Endothelial cell of umbilical vein (primary cell): Measurements from ENCODE around the gene PLCG2. TPM values are rescaled to one million over a fixed set of nuclear protein-coding genes. Genes with fewer than 3 reads are reported as not detected.

Experiments used
- BruUV-seq: library from RNA; stranded (reverse); fragments of 400-500 nt; replicated peaks from 2 replicates; lab custom pipeline; 2021; lab: Mats Ljungman, UMichigan
- CTCF ChIA-PET: fragments of 300-600, 350-600 bp; sonication (Branson Sonifier 250); formaldehyde crosslinking; loops from one replicate; lab custom pipeline; 2021; ENCODE audit warnings: antibody characterized with exemption, inconsistent platforms; lab: Charles Lee
- POLR2A ChIA-PET: fragments of 300-600, 350-600 bp; sonication (Branson Sonifier 250); formaldehyde crosslinking; loops from one replicate; lab custom pipeline; 2021; ENCODE audit warnings: antibody characterized with exemption, inconsistent platforms; lab: Charles Lee
- DNase-seq: peaks from one replicate; pipeline ENCODE4 v3.0.0-alpha.2; 2011; ENCODE audit warnings: low read depth, low spot score
- FAIRE-seq: peaks from 2 replicates; lab custom pipeline; 2011; peaks lifted over from hg19 to GRCh38; lab: Jason Lieb, UNC
- H2AFZ ChIP-seq: 2 replicates; pipeline ENCODE4 v1.6.0; 2012; ENCODE audit warnings: low read depth, low read length, control low read depth, inconsistent platforms
- H3K27ac ChIP-seq: 2 replicates; pipeline ENCODE4 v1.5.1; 2011; ENCODE audit warnings: low read depth, mild to moderate bottlenecking, control low read depth, low read length, moderate library complexity; ENCODE audit not compliant: insufficient read depth
- H3K27me3 ChIP-seq, 2 experiments: 2 replicates each; pipeline versions ENCODE4 v1.6.0 to v1.6.1; 2011; ENCODE audit warnings: low read length in 2 of 2, mixed read lengths in 1 of 2; ENCODE audit not compliant: control insufficient read depth in 2 of 2, insufficient read depth in 2 of 2
- H3K36me3 ChIP-seq, 2 experiments: 2 replicates in 1 of 2; 3 replicates in 1 of 2; pipeline ENCODE4 v1.5.1; 2011; ENCODE audit warnings: low read length in 2 of 2, mild to moderate bottlenecking in 1 of 2, moderate library complexity in 1 of 2; ENCODE audit not compliant: control insufficient read depth in 2 of 2, insufficient read depth in 2 of 2; ENCODE audit errors: extremely low read depth in 1 of 2
- H3K4me1 ChIP-seq: 3 replicates; pipeline ENCODE4 v1.5.1; 2011; ENCODE audit warnings: mild to moderate bottlenecking, low read length; ENCODE audit not compliant: control insufficient read depth, insufficient read depth; ENCODE audit errors: extremely low read depth
- H3K4me2 ChIP-seq: 2 replicates; pipeline ENCODE4 v1.6.1; 2011; ENCODE audit warnings: low read length, control low read depth, mixed read lengths; ENCODE audit not compliant: insufficient read depth
- H3K4me3 ChIP-seq, 3 experiments: fragments of 200-600 bp in 1 of 3; sonication (generic), shearing (Covaris generic) in 1 of 3; replicated peaks in 1 of 3; 2 replicates each; pipeline ENCODE4 v1.5.1; 2011 to 2016; ENCODE audit warnings: control low read depth in 3 of 3, low read length in 3 of 3, mild to moderate bottlenecking in 2 of 3, inconsistent platforms in 1 of 3, low read depth in 1 of 3, moderate library complexity in 1 of 3; ENCODE audit not compliant: insufficient read depth in 1 of 3
- H3K79me2 ChIP-seq: 2 replicates; pipeline ENCODE4 v1.6.0; 2012; ENCODE audit warnings: low read length, inconsistent platforms; ENCODE audit not compliant: control insufficient read depth, insufficient read depth
- H3K9ac ChIP-seq: replicated peaks from 2 replicates; pipeline ENCODE3; 2011; ENCODE audit warnings: low read length, control low read depth; ENCODE audit not compliant: insufficient read depth; ENCODE audit errors: extremely low read depth
- H3K9me1 ChIP-seq: replicated peaks from 3 replicates; pipeline ENCODE4 v1.6.0; 2011; ENCODE audit warnings: mild to moderate bottlenecking, low read length; ENCODE audit not compliant: control insufficient read depth, insufficient read depth; ENCODE audit errors: extremely low read depth
- H3K9me3 ChIP-seq: replicated peaks from 2 replicates; pipeline ENCODE4 v1.5.1; 2012; ENCODE audit warnings: low read length, inconsistent platforms; ENCODE audit not compliant: control insufficient read depth, insufficient read depth
- H4K20me1 ChIP-seq: replicated peaks from 2 replicates; pipeline ENCODE3; 2011; ENCODE audit warnings: mild to moderate bottlenecking, low read length; ENCODE audit not compliant: control insufficient read depth, insufficient read depth; ENCODE audit errors: extremely low read depth
- EZH2 ChIP-seq: IDR thresholded peaks from 2 replicates; pipeline ENCODE4 v1.6.1; 2012; ENCODE audit warnings: borderline replicate concordance, low read depth, mild to moderate bottlenecking, moderate library complexity, low read length, inconsistent platforms; ENCODE audit not compliant: severe bottlenecking
- FOS ChIP-seq: IDR thresholded peaks from 2 replicates; pipeline ENCODE4 v1.6.1; 2011; ENCODE audit warnings: mild to moderate bottlenecking, low read length, moderate library complexity, borderline replicate concordance; ENCODE audit not compliant: insufficient read depth
- GATA2 ChIP-seq: IDR thresholded peaks from 2 replicates; pipeline ENCODE4 v1.7.0; 2011; ENCODE audit warnings: low read depth, mild to moderate bottlenecking, moderate library complexity, mixed read lengths, low read length; ENCODE audit not compliant: insufficient read length, insufficient read depth
- JUN ChIP-seq: IDR thresholded peaks from 2 replicates; pipeline ENCODE4 v1.6.1; 2011; ENCODE audit warnings: borderline replicate concordance, low read depth; ENCODE audit not compliant: insufficient read length, insufficient read depth
- MYC ChIP-seq: IDR thresholded peaks from one replicate; pipeline ENCODE4 v1.6.1; 2011; ENCODE audit warnings: mild to moderate bottlenecking, low read depth, low read length
- POLR2A ChIP-seq: IDR thresholded peaks from 2 replicates; pipeline ENCODE4 v1.6.1; 2012; ENCODE audit warnings: low read depth, mild to moderate bottlenecking, control low read depth, low read length
- POLR2AphosphoS5 ChIP-seq: IDR thresholded peaks from 2 replicates; pipeline ENCODE4 v1.6.1; 2012; ENCODE audit warnings: low read depth, mild to moderate bottlenecking, control low read depth, low read length, moderate library complexity; ENCODE audit not compliant: insufficient read depth
- dilution Hi-C: fragments of 300-500 bp; cut with MboI; formaldehyde crosslinking; loops from one replicate; pipeline ENCODE4 v1.15.0; 2019; ENCODE audit warnings: low sequenced_read_pairs; ENCODE audit not compliant: extremely low pct_ligation_motif_present
- intact Hi-C: fragments of 100-400 bp; cut with micrococcal nuclease; formaldehyde crosslinking; loops from one replicate; pipeline ENCODE4 v1.10.0; 2022
- polyA plus RNA-seq, 4 experiments: library from polyadenylated mRNA; depleted of rRNA in 3 of 4; stranded (reverse) in 3 of 4; unstranded in 1 of 4; fragments of >200 nt; gene quantifications; 2 replicates each; pipeline versions ENCODE4 v1.2.1 to v1.2.3, GENCODE V29; 2011 to 2012; ENCODE audit warnings: missing spikeins in 1 of 4
- total RNA-seq: library from RNA; stranded (reverse); gene quantifications from 2 replicates; pipeline ENCODE4 v1.2.3, GENCODE V29; 2021
- TF ChIP-seq, protein P1 (sequence below): IDR thresholded peaks from 2 replicates; pipeline ENCODE4 v1.6.1; 2011; ENCODE audit not compliant: insufficient read depth, insufficient read length
- TF ChIP-seq, protein P2 (sequence below), 2 donors: IDR thresholded peaks; 1 replicate in 1 of 2; 2 replicates in 1 of 2; pipeline ENCODE4 v1.5.1; 2011; ENCODE audit warnings: low read length in 2 of 2, mild to moderate bottlenecking in 2 of 2, moderate library complexity in 2 of 2, control low read depth in 1 of 2, inconsistent platforms in 1 of 2, low read depth in 1 of 2; ENCODE audit not compliant: insufficient read depth in 1 of 2; ENCODE audit errors: extremely low read depth in 1 of 2

The PLCG2 gene
- total and polyA plus RNA-seq, 2 donors (not counting 3 experiments of a cell fraction or from before 2014, with no cell fraction given) = 10.8 to 13.6 TPM

DNA sequence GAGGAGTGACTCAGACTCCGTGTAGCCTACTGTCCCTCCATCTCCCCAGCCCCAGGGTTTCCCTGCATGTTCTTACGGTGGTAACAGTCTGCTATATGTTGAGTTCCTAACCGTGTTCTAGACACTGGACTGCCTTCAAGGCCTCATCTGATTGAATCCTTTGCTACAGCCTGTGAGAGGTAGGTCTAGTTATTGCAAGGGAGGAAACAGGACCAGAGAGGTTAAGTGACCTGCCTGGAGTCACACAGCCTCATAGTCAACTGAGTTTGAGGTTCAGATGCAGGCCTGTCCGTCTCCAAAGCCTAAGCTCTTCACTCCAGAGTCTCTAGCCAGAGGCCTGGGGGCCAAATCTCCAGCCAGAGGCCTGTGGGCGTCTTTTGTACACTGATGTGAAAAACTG lies 134.1 kb downstream of the PLCG2 start:
- TF ChIP-seq GATA2 = no peak
- no peak for TF ChIP-seq JUN
- TF ChIP-seq, protein P1, sequence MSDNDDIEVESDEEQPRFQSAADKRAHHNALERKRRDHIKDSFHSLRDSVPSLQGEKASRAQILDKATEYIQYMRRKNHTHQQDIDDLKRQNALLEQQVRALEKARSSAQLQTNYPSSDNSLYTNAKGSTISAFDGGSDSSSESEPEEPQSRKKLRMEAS = no peak
- no peak for TF ChIP-seq FOS
- TF ChIP-seq EZH2 = no peak
- no peak for TF ChIP-seq POLR2A
- TF ChIP-seq POLR2AphosphoS5 = no peak
- TF ChIP-seq MYC = no peak
- TF ChIP-seq, protein P2, sequence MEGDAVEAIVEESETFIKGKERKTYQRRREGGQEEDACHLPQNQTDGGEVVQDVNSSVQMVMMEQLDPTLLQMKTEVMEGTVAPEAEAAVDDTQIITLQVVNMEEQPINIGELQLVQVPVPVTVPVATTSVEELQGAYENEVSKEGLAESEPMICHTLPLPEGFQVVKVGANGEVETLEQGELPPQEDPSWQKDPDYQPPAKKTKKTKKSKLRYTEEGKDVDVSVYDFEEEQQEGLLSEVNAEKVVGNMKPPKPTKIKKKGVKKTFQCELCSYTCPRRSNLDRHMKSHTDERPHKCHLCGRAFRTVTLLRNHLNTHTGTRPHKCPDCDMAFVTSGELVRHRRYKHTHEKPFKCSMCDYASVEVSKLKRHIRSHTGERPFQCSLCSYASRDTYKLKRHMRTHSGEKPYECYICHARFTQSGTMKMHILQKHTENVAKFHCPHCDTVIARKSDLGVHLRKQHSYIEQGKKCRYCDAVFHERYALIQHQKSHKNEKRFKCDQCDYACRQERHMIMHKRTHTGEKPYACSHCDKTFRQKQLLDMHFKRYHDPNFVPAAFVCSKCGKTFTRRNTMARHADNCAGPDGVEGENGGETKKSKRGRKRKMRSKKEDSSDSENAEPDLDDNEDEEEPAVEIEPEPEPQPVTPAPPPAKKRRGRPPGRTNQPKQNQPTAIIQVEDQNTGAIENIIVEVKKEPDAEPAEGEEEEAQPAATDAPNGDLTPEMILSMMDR (IDR thresholded peaks at IDR 0.05; ENCODE audit: extremely low read depth in 1 of 2, insufficient read depth in 1 of 2, low read depth in 1 of 2, low read length in 2 of 2) = no peak
- H2AFZ ChIP-seq = no peak overlapping the region
- FAIRE-seq = no peak
- CTCF ChIA-PET = no interaction called here
- no peaks in the 10 kb centered on the region for H3K9me3 ChIP-seq
- no peak overlapping the region for H3K4me2 ChIP-seq
- dilution Hi-C loops = no loop called here
- no peaks in the 10 kb centered on the region for H3K79me2 ChIP-seq
- no peak for DNase-seq
- H3K27me3 ChIP-seq = no peaks in the 10 kb centered on the region
- H4K20me1 ChIP-seq = no peaks in the 10 kb centered on the region
- no TSS peak for BruUV-seq
- H3K9me1 ChIP-seq = no peaks in the 10 kb centered on the region
- POLR2A ChIA-PET = no interaction called here
- H3K9ac ChIP-seq = no peak overlapping the region
- H3K4me3 ChIP-seq = no peak overlapping the region
- intact Hi-C loops = no loop called here
- H3K36me3 ChIP-seq = no peaks in the 10 kb centered on the region
- H3K27ac ChIP-seq = no peak overlapping the region
- no peaks in the 10 kb centered on the region for H3K4me1 ChIP-seq
